ENCODE measurements around the gene GPC6.

Gene GPC6

DNA sequence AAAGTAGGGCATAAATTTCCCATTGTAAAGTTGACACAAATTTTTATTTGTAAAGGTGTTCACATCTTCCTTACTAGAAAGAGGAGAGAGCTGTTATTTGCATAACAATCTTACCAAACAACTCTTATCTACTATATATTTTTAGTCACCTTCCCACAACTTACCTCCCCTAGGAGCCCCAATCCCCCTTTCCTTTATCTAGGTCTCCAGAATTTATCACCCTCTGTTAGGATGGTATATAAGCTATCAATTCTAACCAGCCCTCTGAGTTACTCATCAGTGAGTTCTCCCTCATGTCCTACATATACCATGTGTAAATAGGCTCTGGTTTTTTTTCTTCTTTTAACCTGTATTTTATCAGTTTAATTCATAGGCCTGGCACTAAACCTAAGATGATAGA is 1190.7 kb downstream of the GPC6 start:
- H3K9me3 ChIP-seq (ENCODE audit: control insufficient read depth, insufficient read depth, low read depth, low read length): no peaks in the 10 kb centered on the region
- H3K36me3 ChIP-seq (ENCODE audit: control insufficient read depth in 2 of 2, insufficient read depth in 1 of 2, low read length in 2 of 2): no peaks in the 10 kb centered on the region
- no peak overlapping the region for H3K4me3 ChIP-seq (ENCODE audit: low read depth, low read length)
- ChIA-PET POLR2A (no interaction called here), CTCF (interaction anchor here (0.6 to 2.6 kb wide), 12 partner anchors 9 to 1454 kb away, joined by 3 to 11 read pairs (median 3); no protein-coding TSS in a partner anchor)
- no peak overlapping the region for H3K27ac ChIP-seq (ENCODE audit: extremely low read depth, low read depth, low read length)
- no peaks in the 10 kb centered on the region for H3K4me1 ChIP-seq (ENCODE audit: control insufficient read depth, insufficient read depth, low read length)
- TF ChIP-seq, protein P1, sequence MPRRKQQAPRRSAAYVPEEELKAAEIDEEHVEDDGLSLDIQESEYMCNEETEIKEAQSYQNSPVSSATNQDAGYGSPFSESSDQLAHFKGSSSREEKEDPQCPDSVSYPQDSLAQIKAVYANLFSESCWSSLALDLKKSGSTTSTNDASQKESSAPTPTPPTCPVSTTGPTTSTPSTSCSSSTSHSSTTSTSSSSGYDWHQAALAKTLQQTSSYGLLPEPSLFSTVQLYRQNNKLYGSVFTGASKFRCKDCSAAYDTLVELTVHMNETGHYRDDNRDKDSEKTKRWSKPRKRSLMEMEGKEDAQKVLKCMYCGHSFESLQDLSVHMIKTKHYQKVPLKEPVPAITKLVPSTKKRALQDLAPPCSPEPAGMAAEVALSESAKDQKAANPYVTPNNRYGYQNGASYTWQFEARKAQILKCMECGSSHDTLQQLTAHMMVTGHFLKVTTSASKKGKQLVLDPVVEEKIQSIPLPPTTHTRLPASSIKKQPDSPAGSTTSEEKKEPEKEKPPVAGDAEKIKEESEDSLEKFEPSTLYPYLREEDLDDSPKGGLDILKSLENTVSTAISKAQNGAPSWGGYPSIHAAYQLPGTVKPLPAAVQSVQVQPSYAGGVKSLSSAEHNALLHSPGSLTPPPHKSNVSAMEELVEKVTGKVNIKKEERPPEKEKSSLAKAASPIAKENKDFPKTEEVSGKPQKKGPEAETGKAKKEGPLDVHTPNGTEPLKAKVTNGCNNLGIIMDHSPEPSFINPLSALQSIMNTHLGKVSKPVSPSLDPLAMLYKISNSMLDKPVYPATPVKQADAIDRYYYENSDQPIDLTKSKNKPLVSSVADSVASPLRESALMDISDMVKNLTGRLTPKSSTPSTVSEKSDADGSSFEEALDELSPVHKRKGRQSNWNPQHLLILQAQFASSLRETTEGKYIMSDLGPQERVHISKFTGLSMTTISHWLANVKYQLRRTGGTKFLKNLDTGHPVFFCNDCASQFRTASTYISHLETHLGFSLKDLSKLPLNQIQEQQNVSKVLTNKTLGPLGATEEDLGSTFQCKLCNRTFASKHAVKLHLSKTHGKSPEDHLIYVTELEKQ (tag by site-specific recombination; IDR thresholded peaks at IDR 0.05; ENCODE audit: borderline replicate concordance): no peak
- TF ChIP-seq ZNF211 (tag by site-specific recombination; IDR thresholded peaks at IDR 0.05; ENCODE audit: low read depth) (peak; percentile 74; the same call in 1 of the 2 replicates), SETDB1 (IDR thresholded peaks at IDR 0.05; ENCODE audit: insufficient read length, low read length) (peak; percentile 56)

DNA sequence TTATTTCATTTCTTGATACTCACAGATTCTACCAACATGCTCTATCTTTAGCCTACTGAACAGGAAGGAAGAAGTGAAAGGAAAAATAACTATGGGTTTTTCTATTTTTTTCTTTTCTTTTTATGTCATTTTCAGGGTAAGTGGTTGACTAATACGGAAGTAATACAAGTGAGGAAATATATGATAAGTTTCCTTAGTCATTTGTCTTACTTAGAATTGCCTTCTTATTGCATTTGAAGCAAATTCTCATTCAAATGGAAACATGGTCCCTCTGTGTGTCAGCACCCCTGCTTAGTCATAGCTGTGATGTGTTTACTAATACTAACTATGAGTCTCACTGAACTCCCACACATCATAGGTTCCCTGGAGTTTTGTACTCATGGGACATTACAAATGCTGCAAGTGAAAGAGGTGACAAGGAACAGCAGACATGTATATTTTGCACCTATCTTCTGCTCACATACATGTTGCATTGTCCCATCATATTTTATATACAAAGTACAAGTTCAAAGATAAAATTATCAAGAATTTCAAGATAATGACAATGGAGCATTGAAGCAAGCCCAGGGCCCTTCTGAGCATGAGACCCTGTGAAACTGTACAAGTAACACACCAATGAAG is 1192.8 kb downstream of the GPC6 start:
- Histone ChIP-seq H3K27ac (ENCODE audit: extremely low read depth, low read depth, low read length) (no peak overlapping the region), H3K36me3 (ENCODE audit: control insufficient read depth in 2 of 2, insufficient read depth in 1 of 2, low read length in 2 of 2) (no peaks in the 10 kb centered on the region), H3K4me1 (ENCODE audit: control insufficient read depth, insufficient read depth, low read length) (no peaks in the 10 kb centered on the region), H3K9me3 (ENCODE audit: control insufficient read depth, insufficient read depth, low read depth, low read length) (no peaks in the 10 kb centered on the region), H3K4me3 (ENCODE audit: low read depth, low read length) (no peak overlapping the region)
- CTCF ChIA-PET: interaction anchor here (0.6 to 2.1 kb wide), 2 partner anchors 16 to 1060 kb away, joined by 3 to 8 read pairs; no protein-coding TSS in a partner anchor
- TF ChIP-seq KLF10 (tag by site-specific recombination; IDR thresholded peaks at IDR 0.05) (no peak), ZNF501 (tag by site-specific recombination; IDR thresholded peaks at IDR 0.05) (no peak), BCL11B (tag by site-specific recombination; IDR thresholded peaks at IDR 0.05; ENCODE audit: low read depth) (no peak), ZNF623 (tag by site-specific recombination; IDR thresholded peaks at IDR 0.05) (no peak), ZNF174 (tag by site-specific recombination; IDR thresholded peaks at IDR 0.05) (no peak)
- TF ChIP-seq, protein P2, sequence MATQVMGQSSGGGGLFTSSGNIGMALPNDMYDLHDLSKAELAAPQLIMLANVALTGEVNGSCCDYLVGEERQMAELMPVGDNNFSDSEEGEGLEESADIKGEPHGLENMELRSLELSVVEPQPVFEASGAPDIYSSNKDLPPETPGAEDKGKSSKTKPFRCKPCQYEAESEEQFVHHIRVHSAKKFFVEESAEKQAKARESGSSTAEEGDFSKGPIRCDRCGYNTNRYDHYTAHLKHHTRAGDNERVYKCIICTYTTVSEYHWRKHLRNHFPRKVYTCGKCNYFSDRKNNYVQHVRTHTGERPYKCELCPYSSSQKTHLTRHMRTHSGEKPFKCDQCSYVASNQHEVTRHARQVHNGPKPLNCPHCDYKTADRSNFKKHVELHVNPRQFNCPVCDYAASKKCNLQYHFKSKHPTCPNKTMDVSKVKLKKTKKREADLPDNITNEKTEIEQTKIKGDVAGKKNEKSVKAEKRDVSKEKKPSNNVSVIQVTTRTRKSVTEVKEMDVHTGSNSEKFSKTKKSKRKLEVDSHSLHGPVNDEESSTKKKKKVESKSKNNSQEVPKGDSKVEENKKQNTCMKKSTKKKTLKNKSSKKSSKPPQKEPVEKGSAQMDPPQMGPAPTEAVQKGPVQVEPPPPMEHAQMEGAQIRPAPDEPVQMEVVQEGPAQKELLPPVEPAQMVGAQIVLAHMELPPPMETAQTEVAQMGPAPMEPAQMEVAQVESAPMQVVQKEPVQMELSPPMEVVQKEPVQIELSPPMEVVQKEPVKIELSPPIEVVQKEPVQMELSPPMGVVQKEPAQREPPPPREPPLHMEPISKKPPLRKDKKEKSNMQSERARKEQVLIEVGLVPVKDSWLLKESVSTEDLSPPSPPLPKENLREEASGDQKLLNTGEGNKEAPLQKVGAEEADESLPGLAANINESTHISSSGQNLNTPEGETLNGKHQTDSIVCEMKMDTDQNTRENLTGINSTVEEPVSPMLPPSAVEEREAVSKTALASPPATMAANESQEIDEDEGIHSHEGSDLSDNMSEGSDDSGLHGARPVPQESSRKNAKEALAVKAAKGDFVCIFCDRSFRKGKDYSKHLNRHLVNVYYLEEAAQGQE (tag by site-specific recombination; IDR thresholded peaks at IDR 0.05): no peak
- TF ChIP-seq, protein P3, sequence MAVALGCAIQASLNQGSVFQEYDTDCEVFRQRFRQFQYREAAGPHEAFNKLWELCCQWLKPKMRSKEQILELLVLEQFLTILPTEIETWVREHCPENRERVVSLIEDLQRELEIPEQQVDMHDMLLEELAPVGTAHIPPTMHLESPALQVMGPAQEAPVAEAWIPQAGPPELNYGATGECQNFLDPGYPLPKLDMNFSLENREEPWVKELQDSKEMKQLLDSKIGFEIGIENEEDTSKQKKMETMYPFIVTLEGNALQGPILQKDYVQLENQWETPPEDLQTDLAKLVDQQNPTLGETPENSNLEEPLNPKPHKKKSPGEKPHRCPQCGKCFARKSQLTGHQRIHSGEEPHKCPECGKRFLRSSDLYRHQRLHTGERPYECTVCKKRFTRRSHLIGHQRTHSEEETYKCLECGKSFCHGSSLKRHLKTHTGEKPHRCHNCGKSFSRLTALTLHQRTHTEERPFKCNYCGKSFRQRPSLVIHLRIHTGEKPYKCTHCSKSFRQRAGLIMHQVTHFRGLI (tag by site-specific recombination; IDR thresholded peaks at IDR 0.05): no peak
- POLR2A ChIA-PET: no interaction called here

DNA sequence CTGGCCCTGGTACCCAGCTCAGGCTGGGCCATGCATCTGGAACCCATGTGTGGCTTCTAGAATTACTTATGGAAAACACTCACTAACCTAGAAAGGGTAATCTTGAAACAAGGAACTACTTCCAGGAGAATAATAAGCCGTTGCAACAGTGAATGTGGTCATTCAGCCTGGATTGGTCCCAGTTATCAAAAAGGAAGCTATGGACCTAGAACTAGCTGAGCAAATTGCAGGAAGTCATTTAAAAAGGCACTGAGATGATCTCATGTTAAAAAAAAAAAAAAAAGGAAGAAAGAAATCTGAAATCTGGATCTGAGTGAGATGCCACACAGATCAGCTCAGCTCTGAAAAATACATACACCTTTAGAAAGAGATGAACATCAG is 1193.3 kb downstream of the GPC6 start:
- Histone ChIP-seq H3K27ac (ENCODE audit: extremely low read depth, low read depth, low read length) (no peak overlapping the region), H3K9me3 (ENCODE audit: control insufficient read depth, insufficient read depth, low read depth, low read length) (no peaks in the 10 kb centered on the region), H3K4me1 (ENCODE audit: control insufficient read depth, insufficient read depth, low read length) (no peaks in the 10 kb centered on the region), H3K36me3 (ENCODE audit: control insufficient read depth in 2 of 2, insufficient read depth in 1 of 2, low read length in 2 of 2) (no peaks in the 10 kb centered on the region), H3K4me3 (ENCODE audit: low read depth, low read length) (no peak overlapping the region)
- TF ChIP-seq ZNF791 (tag by site-specific recombination; IDR thresholded peaks at IDR 0.05) (no peak), KLF8 (tag by site-specific recombination; IDR thresholded peaks at IDR 0.05) (no peak), ZFP37 (tag by site-specific recombination; IDR thresholded peaks at IDR 0.05) (no peak), WT1 (tag by site-specific recombination; IDR thresholded peaks at IDR 0.05) (no peak), ZNF830 (tag by site-specific recombination; IDR thresholded peaks at IDR 0.05; ENCODE audit: low read depth) (no peak)
- TF ChIP-seq, protein P4, sequence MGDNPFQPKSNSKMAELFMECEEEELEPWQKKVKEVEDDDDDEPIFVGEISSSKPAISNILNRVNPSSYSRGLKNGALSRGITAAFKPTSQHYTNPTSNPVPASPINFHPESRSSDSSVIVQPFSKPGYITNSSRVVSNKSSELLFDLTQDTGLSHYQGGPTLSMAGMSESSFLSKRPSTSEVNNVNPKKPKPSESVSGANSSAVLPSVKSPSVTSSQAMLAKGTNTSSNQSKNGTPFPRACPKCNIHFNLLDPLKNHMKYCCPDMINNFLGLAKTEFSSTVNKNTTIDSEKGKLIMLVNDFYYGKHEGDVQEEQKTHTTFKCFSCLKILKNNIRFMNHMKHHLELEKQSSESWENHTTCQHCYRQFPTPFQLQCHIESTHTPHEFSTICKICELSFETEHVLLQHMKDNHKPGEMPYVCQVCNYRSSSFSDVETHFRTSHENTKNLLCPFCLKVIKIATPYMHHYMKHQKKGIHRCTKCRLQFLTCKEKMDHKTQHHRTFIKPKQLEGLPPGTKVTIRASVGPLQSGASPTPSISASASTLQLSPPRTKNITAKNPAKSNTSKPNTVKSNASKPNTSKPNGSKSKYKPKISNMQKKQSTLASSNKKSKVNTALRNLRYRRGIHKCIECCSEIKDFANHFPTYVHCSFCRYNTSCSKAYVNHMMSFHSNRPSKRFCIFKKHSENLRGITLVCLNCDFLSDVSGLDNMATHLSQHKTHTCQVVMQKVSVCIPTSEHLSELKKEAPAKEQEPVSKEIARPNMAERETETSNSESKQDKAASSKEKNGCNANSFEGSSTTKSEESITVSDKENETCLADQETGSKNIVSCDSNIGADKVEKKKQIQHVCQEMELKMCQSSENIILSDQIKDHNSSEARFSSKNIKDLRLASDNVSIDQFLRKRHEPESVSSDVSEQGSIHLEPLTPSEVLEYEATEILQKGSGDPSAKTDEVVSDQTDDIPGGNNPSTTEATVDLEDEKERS (tag by site-specific recombination; IDR thresholded peaks at IDR 0.05): no peak
- TF ChIP-seq, protein P5, sequence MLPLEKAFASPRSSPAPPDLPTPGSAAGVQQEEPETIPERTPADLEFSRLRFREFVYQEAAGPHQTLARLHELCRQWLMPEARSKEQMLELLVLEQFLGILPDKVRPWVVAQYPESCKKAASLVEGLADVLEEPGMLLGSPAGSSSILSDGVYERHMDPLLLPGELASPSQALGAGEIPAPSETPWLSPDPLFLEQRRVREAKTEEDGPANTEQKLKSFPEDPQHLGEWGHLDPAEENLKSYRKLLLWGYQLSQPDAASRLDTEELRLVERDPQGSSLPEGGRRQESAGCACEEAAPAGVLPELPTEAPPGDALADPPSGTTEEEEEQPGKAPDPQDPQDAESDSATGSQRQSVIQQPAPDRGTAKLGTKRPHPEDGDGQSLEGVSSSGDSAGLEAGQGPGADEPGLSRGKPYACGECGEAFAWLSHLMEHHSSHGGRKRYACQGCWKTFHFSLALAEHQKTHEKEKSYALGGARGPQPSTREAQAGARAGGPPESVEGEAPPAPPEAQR (tag by site-specific recombination; IDR thresholded peaks at IDR 0.05): no peak
- ChIA-PET CTCF (interaction anchor here (0.5 to 2.1 kb wide), 3 partner anchors 15 to 1059 kb away, joined by 3 to 8 read pairs (median 3); no protein-coding TSS in a partner anchor), POLR2A (no interaction called here)
